Fibroblast of peridontal ligament (primary cell): ENCODE results near the gene ABCA13.

Source experiments
- DNase-seq: peaks from one replicate; pipeline ENCODE4 v3.0.0-alpha.2; 2010; ENCODE audit errors: extremely low read depth

Gene ABCA13

GRCh38 chr7:48429117-48429516, 257.9 kb downstream of the ABCA13 start:
- DNase-seq = no peak

- DNase-seq = no peak
Observed at GRCh38 chr7:48438206-48438605, 266.9 kb downstream of the ABCA13 start.

GRCh38 chr7:48441848-48442492, 270.7 kb downstream of the ABCA13 start:
- no peak for DNase-seq

- DNase-seq = no peak
Observed at GRCh38 chr7:48443051-48443450, 271.8 kb downstream of the ABCA13 start.

- no peak for DNase-seq
Observed at GRCh38 chr7:48446721-48447120, 275.5 kb downstream of the ABCA13 start.

- DNase-seq = no peak
Observed at GRCh38 chr7:48452218-48452617, 281.0 kb downstream of the ABCA13 start.

GRCh38 chr7:48454750-48455192, 283.5 kb downstream of the ABCA13 start:
- DNase-seq = no peak

- no peak for DNase-seq
Observed at GRCh38 chr7:48455363-48455762, 284.1 kb downstream of the ABCA13 start.

- DNase-seq = no peak
Observed at GRCh38 chr7:48458701-48459524, 287.7 kb downstream of the ABCA13 start.

- DNase-seq = no peak
Observed at GRCh38 chr7:48466713-48467112, 295.5 kb downstream of the ABCA13 start.

- no peak for DNase-seq
Observed at GRCh38 chr7:48471196-48471595, 299.9 kb downstream of the ABCA13 start.

GRCh38 chr7:48472640-48473039, 301.4 kb downstream of the ABCA13 start:
- DNase-seq = no peak

GRCh38 chr7:48473205-48473865, 302.1 kb downstream of the ABCA13 start:
- no peak for DNase-seq

- DNase-seq = no peak
Observed at GRCh38 chr7:48481235-48481634, 310.0 kb downstream of the ABCA13 start.

GRCh38 chr7:48497521-48497920, 326.3 kb downstream of the ABCA13 start:
- DNase-seq = no peak

- no peak for DNase-seq
Observed at GRCh38 chr7:48502021-48502420, 330.8 kb downstream of the ABCA13 start.

- no peak for DNase-seq
Observed at GRCh38 chr7:48505051-48505450, 333.8 kb downstream of the ABCA13 start.

- DNase-seq = no peak
Observed at GRCh38 chr7:48505466-48505865, 334.2 kb downstream of the ABCA13 start.

- DNase-seq = no peak
Observed at GRCh38 chr7:48506569-48506968, 335.3 kb downstream of the ABCA13 start.

GRCh38 chr7:48511080-48511479, 339.8 kb downstream of the ABCA13 start:
- no peak for DNase-seq

- no peak for DNase-seq
Observed at GRCh38 chr7:48512892-48513291, 341.6 kb downstream of the ABCA13 start.

- no peak for DNase-seq
Observed at GRCh38 chr7:48515171-48515570, 343.9 kb downstream of the ABCA13 start.

- no peak for DNase-seq
Observed at GRCh38 chr7:48518092-48518491, 346.8 kb downstream of the ABCA13 start.
